Measurements from ENCODE around the gene RALA.

GRCh38 chr7:39703144-39703543, 79.8 kb downstream of the RALA start:
- TF ChIP-seq POLR2AphosphoS5 (IDR thresholded peaks at IDR 0.05; ENCODE audit: low read depth, low read length) (no peak), TAF1 (IDR thresholded peaks at IDR 0.05; ENCODE audit: low read depth, low read length) (no peak), POLR2A (IDR thresholded peaks at IDR 0.05; ENCODE audit: low read depth, low read length) (no peak)
